GM10266 (cell line): Measurements from ENCODE around the gene FRMD4B.

ENCODE experiments used
- DNase-seq: peaks from one replicate; pipeline ENCODE4 v3.0.0; 2012; ENCODE audit errors: extremely low spot score
- CTCF ChIP-seq: IDR thresholded peaks from 2 replicates; pipeline ENCODE4 v1.5.1; 2012; ENCODE audit warnings: mild to moderate bottlenecking, low read depth; ENCODE audit not compliant: control insufficient read depth, insufficient read depth; ENCODE audit errors: missing control alignments

FRMD4B gene

DNA sequence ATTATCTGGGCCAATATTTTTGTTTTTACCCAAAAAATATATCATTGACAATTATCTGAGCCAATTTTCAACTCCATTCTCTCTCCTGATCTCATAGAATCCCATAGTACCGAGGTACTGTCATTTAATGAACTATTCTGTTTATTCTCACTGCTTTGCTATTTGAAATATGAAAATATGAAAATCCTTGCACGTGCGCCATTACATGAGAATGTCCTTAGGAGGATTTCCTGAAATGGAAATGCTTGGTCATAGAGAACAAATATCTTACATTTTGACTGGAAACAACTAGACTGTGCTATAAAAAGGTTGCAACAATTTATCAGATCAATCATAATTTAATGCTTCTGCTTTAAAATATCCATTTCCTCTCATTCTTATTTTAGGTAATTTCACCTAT is 18.3 kb downstream of the FRMD4B start:
- no peak for TF ChIP-seq CTCF
- no peak for DNase-seq

- no peak for DNase-seq
- TF ChIP-seq CTCF, result no peak
These were observed 21.5 kb downstream of the FRMD4B start for GRCh38 chr3:69364354-69364753.

DNA sequence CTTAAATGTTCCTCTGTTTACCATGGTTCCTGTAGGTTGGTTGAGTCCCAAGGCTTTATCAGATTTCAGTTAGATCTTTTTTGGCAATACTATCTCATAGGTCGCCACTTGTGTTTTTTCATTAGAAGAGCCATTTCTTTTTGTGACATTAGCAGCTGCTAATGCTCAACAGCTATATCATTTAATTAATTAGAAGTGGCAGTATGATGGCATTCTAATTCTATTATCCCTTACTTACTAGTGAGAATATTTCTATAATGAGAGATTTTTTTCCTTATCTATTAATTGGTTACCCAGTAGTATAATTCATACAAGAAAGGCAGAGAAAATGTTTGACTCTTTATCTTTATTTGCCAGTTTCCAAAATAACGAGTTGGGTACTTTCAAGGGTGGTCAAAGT is 25.2 kb downstream of the FRMD4B start:
- no peak for TF ChIP-seq CTCF
- DNase-seq, result no peak

GRCh38 chr3:69359916-69360315 is 26.0 kb downstream of the FRMD4B start:
- no peak for DNase-seq
- no peak for TF ChIP-seq CTCF

GRCh38 chr3:69359339-69359893 is 26.5 kb downstream of the FRMD4B start:
- TF ChIP-seq CTCF, result no peak
- DNase-seq, result no peak

- TF ChIP-seq CTCF, result no peak
- DNase-seq, result no peak
These were observed 28.7 kb downstream of the FRMD4B start for GRCh38 chr3:69357196-69357595.

GRCh38 chr3:69354948-69355347 is 30.9 kb downstream of the FRMD4B start:
- DNase-seq, result no peak
- TF ChIP-seq CTCF, result no peak
